Endothelial cell (in vitro differentiated cells): ENCODE data around the gene KLHL10. TPM values are rescaled to one million over a fixed set of nuclear protein-coding genes. Genes with fewer than 3 reads are reported as not detected.
"Not testable (repeated sequence)": the region's sequence is repeated elsewhere in the genome, so short reads cannot be mapped to it uniquely, and the experiment has no call there.

Experiments
- DNase-seq: peaks from one replicate; pipeline ENCODE4 v3.0.0; 2021; ENCODE audit warnings: low spot score
- H3K27ac Mint-ChIP-seq: one replicate; pipeline ENCODE4 v1.8.0; 2021; ENCODE audit warnings: mixed read lengths, inconsistent platforms; ENCODE audit not compliant: unreplicated experiment
- H3K27me3 Mint-ChIP-seq: one replicate; pipeline ENCODE4 v1.8.0; 2021; ENCODE audit warnings: mild to moderate bottlenecking, moderate library complexity, mixed read lengths, inconsistent platforms; ENCODE audit not compliant: unreplicated experiment
- H3K36me3 Mint-ChIP-seq: one replicate; pipeline ENCODE4 v1.8.0; 2021; ENCODE audit warnings: mild to moderate bottlenecking, low read depth, mixed read lengths, inconsistent platforms; ENCODE audit not compliant: unreplicated experiment
- H3K4me1 Mint-ChIP-seq: one replicate; pipeline ENCODE4 v1.8.0; 2021; ENCODE audit warnings: mild to moderate bottlenecking, mixed read lengths, inconsistent platforms; ENCODE audit not compliant: unreplicated experiment
- H3K4me3 Mint-ChIP-seq: one replicate; pipeline ENCODE4 v1.8.0; 2021; ENCODE audit warnings: mild to moderate bottlenecking, mixed read lengths, inconsistent platforms; ENCODE audit not compliant: unreplicated experiment
- H3K9me3 Mint-ChIP-seq: one replicate; pipeline ENCODE4 v1.8.0; 2021; ENCODE audit warnings: mixed read lengths, inconsistent platforms; ENCODE audit not compliant: unreplicated experiment
- CTCF ChIP-seq: fragments of 200-600 bp; sonication (generic); IDR thresholded peaks from one replicate; pipeline ENCODE4 v1.5.0; 2021; ENCODE audit warnings: antibody characterized with exemption; ENCODE audit not compliant: unreplicated experiment
- total RNA-seq: library from RNA; stranded (reverse); fragmentation: NEBNext Ultra II Directional; extraction: Animal tissue kit (Norgen Biotek cat#: 25700); gene quantifications from one replicate; pipeline ENCODE4 v1.2.1, GENCODE V29; 2021; ENCODE audit not compliant: unreplicated experiment

Gene KLHL10
- total RNA-seq, 1 donor from 2014 or later, result not detected

- Mint-ChIP-seq H3K4me1 (no peaks in the 10 kb centered on the region), H3K27ac (no peak overlapping the region), H3K9me3 (no peaks in the 10 kb centered on the region), H3K36me3 (peaks cover 3% of the 10 kb centered on the region), H3K4me3 (no peak overlapping the region), H3K27me3 (no peaks in the 10 kb centered on the region)
- TF ChIP-seq CTCF, result no peak
- DNase-seq, result no peak
Observed at GRCh38 chr17:41844971-41845370, 7.3 kb downstream of the KLHL10 start.

DNA sequence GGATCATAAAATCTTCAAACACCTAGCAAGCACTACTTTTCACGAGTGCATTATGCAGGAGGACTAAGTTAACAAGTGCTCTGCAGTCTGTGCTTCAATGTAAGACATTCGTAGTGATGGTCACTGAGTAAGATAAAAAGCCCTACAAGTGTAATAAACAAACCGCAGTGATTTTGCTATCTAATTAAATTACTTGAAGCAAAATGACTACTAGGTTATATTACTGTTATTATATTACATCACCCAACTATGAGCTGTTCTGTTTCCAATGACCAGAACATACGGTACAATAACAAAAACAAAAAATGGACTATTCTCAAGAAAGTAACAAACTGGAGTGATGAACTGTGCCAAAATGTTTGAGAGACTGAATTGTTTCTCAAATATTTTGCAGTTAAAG lies 11.2 kb downstream of the KLHL10 start:
- H3K4me1 Mint-ChIP-seq, result no peaks in the 10 kb centered on the region
- no peaks in the 10 kb centered on the region for H3K9me3 Mint-ChIP-seq
- H3K27me3 Mint-ChIP-seq, result no peaks in the 10 kb centered on the region
- H3K4me3 Mint-ChIP-seq, result no peak overlapping the region
- no peak overlapping the region for H3K27ac Mint-ChIP-seq
- H3K36me3 Mint-ChIP-seq, result peaks cover 3% of the 10 kb centered on the region
- TF ChIP-seq CTCF, result no peak
- DNase-seq, result no peak

DNA sequence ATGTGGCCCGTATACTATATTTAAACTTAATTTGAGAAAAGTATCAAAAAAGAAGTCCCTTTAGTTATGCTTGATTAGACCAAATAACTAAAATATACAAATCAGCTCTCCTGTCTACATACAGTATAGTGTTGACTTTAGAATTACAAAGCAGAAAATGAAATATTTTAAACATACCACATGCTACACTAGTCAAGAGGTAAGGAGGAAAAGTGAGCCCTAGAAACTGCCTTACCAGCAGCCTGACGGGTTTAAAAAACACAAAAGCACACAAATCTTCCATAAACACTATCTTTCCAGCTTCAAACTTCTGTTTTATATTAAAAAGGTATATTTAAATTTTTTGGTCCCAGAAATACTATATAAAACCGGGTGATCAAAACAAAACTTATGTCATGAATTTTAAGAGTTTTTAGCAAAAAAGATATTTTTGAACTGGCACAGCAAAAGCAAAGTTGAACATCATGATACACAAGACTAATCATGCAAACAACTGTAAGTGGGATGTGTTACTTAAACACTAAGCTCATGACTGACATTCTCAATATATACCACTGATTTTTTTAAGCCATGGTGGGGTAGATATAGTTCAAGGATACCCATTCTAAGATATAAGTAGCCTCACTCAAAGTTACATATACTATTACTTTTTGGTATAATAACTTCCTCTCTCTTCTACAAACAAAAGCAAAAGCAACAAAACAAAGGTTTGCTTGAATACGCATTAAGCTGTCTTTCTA lies 11.8 kb downstream of the KLHL10 start:
- DNase-seq, result no peak
- TF ChIP-seq CTCF, result no peak
- Mint-ChIP-seq H3K9me3 (no peaks in the 10 kb centered on the region), H3K36me3 (peaks cover 3% of the 10 kb centered on the region), H3K4me3 (no peak overlapping the region), H3K4me1 (no peaks in the 10 kb centered on the region), H3K27me3 (no peaks in the 10 kb centered on the region), H3K27ac (no peak overlapping the region)

GRCh38 chr17:41851382-41851781 lies 13.8 kb downstream of the KLHL10 start:
- H3K27ac Mint-ChIP-seq, H3K27me3 Mint-ChIP-seq, DNase-seq, H3K9me3 Mint-ChIP-seq, H3K4me3 Mint-ChIP-seq, H3K36me3 Mint-ChIP-seq, H3K4me1 Mint-ChIP-seq: not testable (repeated sequence)

DNA sequence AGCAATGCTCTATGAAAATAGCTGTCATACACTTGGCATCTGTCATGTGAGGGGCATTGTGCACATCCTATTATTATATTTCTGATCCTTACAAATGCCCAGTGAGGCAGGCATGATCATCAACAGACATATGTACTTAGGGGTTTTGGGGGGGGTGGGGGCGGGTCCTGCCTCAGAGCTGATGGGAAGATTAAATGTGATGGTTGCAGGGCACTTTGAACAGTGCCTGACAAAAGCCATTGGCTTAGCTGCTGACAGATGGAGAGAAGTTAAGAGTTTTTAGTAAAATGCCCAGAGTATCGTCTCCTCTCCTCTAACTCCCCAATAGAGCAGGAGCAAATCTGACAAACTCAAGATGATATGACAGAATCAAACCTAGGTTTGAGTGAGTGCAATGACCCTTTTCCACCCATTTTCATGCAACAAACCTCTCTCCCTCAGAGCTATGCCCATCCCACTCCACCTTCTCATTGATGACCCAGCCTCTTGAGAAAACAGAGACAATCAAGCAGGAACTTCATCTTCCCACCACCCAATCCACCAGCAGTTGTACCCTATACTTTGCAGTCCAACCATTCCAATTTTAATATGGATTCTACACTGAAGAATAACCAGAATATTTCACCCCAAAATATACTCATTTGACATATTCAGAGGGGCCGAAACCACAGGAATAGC lies 22.8 kb downstream of the KLHL10 start:
- Mint-ChIP-seq H3K27ac (no peak overlapping the region), H3K27me3 (peaks cover 2% of the 10 kb centered on the region), H3K36me3 (no peaks in the 10 kb centered on the region), H3K4me1 (no peaks in the 10 kb centered on the region), H3K9me3 (no peaks in the 10 kb centered on the region), H3K4me3 (no peak overlapping the region)
- DNase-seq, result no peak
- no peak for TF ChIP-seq CTCF
